Kidney tubule cell (primary cell): ENCODE data around the gene TOPBP1.
A peak's percentile ranks its signal among the peaks of the same experiment; 100 is the strongest.

ENCODE experiments used
- DNase-seq: peaks from one replicate; pipeline ENCODE4 v3.0.0-alpha.2; 2018; ENCODE audit warnings: low spot score

TOPBP1 gene

DNA sequence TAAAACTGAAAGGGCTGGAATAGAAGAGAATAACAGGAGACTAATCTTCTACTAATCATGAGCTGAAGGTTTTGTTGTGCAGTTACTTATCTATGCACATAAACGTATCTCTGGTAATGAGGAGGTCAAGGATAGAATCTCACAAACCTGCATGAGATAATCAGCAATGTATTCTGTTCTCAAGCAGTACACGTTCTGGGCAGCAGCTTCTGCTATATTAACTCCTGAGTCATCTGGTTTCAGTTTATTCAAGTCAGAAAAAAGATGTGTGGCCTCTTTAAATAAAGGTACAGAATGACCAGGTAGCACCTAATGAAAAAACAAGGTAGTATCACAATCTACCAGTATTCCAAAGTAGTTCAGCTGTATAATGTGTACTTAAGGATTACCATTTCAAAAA, 53.4 kb downstream of the TOPBP1 start:
- no peak for DNase-seq

GRCh38 chr3:133607816-133608215, 53.9 kb downstream of the TOPBP1 start:
- DNase-seq: no peak

DNA sequence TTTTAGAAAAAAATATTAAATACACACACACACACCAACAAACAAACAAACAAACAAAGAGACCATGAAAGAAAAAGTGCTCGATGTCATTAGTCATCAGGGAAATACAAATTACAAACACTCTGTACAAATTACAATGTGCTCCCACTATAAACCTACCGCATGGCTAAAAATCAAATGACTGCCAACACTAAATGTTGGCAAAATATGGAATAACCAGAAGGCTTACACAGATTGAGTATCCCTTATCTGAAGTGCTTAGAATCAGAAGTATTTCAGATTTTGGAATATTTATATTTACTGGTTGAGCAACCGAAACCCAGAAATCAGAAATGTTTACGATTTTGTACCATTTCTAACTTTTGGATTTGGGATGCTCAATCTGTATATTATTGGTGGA, 54.8 kb downstream of the TOPBP1 start:
- DNase-seq: no peak

GRCh38 chr3:133606342-133606741, 55.4 kb downstream of the TOPBP1 start:
- DNase-seq: no peak

DNA sequence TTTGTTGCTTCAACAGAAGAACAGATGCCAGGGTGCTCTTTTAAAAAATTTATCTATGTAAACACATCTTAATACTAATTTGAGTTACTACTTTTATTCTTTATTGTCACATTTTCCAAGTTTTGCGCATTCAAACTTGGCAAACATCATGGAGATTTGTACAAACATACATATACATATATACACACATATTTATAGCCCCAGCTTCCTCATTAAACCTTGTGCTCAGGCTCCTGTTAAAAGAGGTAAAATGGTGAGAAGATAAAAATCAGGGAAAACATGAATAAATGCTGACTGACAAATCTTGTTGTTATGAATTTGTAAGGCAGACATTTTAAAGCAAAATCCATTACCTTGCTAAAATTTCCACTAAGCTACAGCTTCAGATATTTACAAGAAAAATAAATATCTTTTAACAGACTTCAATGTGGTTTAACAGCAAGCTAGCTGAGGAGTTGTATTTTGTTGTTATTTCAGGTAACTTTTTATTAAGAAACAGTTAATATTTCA, 61.1 kb downstream of the TOPBP1 start:
- no peak for DNase-seq

- DNase-seq: no peak
Observed at GRCh38 chr3:133599280-133599679, 62.5 kb downstream of the TOPBP1 start.

- no peak for DNase-seq
Observed at GRCh38 chr3:133598405-133598804, 63.3 kb downstream of the TOPBP1 start.

- peak; percentile 48 for DNase-seq
Observed at GRCh38 chr3:133595341-133595740, 66.4 kb downstream of the TOPBP1 start.

DNA sequence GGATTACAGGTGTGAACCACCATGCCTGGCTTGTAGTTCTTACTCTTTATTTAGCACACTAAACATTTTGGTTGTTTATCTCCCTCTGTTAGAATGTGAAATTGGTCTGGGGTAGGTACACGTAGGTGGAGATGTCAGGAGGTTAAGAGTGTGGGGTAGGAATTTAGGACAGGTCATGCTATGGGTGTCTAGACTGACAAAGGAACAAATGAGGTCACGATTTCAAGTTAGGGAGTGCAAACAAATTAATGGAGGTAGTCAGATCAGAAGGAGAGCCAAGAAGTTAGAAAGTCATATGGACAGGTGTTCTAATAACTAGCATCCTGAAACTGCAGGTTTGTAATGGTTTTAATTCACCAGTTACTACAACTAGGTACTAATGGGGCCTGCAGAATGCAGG, 68.5 kb downstream of the TOPBP1 start:
- no peak for DNase-seq

DNA sequence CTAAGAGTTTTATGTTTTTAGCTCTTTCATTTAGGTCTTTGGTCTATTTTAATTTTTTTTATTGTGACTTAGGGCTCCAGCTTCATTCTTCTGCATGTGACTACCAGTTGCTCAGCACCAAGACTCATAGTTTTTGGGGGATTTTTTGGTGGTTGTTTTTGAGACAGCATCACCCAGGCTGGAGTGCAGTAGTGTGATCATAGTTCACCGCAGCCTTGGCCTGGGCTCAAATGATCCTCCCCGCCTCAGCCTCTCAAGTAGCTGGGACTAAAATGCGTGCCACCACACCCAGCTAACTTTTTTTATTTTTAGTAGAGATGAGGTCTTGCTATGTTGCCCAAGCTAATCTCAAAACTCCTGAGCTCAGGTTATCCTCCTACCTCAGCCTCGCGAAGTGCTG, 68.9 kb downstream of the TOPBP1 start:
- DNase-seq: no peak

DNA sequence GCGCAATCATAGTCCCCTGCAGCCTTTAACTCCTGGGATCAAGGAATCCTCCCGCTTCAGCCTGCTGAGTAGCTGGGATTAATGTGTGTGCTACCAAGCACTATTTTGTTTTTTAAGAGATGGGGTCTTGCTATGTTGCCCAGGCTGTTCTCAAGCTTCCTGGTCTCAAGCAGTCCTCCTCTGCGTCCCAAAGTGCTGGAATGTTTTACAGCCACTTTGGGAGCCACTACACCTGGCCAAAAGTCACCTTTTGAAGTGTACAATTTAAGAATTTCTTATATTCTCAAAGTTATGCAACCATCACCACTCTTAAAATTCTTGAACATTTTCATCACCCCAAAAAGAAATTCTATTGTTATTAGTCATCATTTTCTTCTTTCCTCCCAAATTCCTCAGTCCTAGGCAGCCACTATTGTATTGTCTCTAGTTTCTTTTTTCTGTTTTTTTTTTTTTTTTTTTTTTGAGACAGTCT, 70.4 kb downstream of the TOPBP1 start:
- peak; percentile 72 for DNase-seq

GRCh38 chr3:133589503-133589902, 72.2 kb downstream of the TOPBP1 start:
- DNase-seq: no peak

DNA sequence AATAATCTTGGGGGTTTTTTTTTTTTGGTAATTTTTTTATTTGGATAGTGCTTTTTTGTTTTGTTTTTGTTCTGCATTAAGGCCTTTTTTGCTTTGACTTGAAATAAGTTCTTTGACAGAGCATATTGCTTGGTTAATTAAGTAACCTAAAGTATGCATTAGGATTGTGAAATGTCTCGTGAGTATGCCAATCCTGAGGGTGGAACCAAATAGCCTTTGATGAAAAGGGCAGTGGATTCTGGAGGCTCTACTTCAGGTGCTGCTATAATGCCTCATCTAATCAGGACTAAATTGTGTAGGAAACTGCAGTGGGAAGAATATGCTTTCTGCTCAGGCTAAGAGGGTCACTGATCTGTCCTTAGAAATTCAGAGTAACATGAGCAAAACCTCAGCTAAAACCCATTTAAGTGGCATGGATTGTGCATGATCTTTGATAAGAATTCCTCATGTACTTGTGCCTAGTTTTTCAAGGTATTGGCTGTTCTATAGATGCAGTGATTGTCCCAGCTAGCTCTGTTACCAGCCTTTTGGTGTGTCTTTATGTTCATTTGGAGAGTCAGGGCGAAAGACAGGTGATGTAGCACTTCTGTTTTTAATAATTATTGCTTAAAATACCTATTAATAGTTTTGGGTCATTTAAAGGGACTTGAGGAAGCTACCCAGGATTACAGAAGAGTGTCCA, 72.8 kb downstream of the TOPBP1 start:
- no peak for DNase-seq

DNA sequence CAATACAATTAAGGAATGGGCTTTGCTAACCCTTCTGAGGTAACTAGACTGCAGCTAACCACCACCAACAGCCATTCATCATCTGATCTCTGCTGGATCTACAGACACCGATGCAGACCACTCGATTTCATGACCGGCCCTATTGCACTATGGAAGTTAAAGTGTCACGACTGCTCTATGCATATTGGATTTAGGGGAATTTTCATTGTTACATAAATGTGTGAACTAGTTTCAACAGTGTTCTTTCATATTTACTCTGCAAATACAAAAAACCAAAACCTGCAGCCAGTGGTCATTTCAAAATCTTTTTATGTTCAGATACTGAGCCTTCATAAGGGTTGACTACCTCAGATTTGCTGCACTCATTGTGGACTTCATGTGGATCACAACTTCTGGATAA, 73.7 kb downstream of the TOPBP1 start:
- no peak for DNase-seq

- no peak for DNase-seq
Observed at GRCh38 chr3:133583396-133583795, 78.3 kb downstream of the TOPBP1 start.

GRCh38 chr3:133578548-133579191, 83.1 kb downstream of the TOPBP1 start:
- DNase-seq: peak; percentile 72

- no peak for DNase-seq
Observed at GRCh38 chr3:133576169-133576568, 85.6 kb downstream of the TOPBP1 start.

DNA sequence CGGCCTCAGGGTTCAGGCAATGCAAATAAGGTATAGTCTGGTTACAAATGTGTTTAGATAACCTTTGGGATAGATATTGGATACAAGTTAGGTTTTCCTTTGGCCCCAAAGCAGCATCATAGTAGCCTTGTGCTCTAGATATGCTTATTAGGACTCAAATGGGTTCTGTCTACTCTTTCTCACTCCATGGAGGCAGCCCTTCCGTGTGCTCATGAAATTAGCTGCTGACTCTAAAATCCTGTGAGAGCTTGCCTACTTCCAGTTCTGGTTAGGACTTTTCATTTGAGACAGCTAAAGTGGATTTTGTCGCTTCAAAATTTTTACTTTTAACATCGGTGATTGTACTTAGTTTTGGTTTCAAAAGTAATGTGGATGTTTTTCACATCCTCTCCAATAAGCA, 86.7 kb downstream of the TOPBP1 start:
- no peak for DNase-seq

DNA sequence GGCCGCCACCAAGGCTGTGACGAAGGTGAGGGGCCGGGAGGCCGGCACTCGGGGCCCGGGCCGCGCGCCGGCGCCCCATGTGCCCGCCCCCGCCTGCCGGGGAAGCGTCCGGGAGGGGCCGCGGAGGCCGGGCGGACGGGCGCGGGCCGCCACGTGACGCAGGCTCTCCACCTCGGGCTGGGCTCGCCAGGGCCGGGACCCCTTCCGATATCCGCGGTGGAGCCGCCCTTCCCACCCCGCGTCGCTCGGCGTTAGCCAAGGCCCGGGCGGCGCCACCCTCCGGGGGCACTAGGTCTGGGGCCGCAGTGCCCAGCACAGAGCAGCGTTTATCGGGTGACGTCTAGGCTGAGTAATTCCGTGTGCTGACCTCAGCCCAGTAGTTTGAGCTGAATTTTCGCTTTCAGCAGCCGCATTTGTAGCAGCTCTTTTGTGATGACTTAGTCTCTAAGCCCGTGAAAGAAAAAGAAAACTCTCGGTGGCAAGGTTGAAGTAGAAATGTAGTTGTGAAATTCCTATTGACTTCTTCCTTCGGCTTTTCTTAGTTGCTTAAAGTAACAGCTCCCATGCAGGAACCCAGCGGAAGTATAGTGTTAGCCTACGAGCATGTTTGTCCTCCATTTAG, 87.4 kb downstream of the TOPBP1 start:
- peak; percentile 80 for DNase-seq

DNA sequence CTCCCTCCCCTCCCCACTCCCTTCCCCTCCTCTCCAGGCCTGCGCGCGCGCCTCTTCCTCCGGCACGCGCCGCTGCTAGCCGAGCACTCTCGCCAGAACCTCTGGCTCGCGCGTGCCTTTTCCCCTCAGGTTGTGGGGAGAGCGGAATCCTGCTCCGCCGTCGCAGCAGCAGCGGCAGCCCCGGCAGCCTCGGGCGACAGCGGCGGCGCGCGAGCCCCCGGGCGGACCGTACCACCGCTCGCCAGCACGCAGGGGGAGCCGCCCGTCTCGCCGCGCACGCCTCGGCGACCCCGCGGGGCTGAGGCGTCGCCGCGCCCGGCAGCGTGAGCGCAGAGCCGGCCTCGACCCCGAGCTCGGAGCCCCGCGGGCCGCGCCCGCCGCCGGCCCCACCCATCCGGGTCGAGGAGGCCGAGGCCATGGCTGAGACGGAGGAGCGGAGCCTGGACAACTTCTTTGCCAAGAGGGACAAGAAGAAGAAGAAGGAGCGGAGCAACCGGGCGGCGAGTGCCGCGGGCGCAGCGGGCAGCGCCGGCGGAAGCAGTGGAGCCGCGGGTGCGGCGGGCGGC, 88.0 kb downstream of the TOPBP1 start, which contains the start of gene CDV3:
Gene CDV3 (plus strand): TSS at position 58 of the 566 bp plus-strand sequence. CDS start 359 bp downstream, at position 417.
- DNase-seq: no peak

GRCh38 chr3:133573054-133573628, 88.6 kb downstream of the TOPBP1 start:
- peak; percentile 100 for DNase-seq
